GM13976 (cell line): ENCODE results near the gene ANLN.

ENCODE experiments used
- DNase-seq: peaks from one replicate; pipeline ENCODE4 v3.0.0; 2012; ENCODE audit warnings: low spot score
- in situ Hi-C: fragments of 300-500 bp; cut with MboI; formaldehyde crosslinking; loops from one replicate; pipeline ENCODE4 v1.12.0; 2022; ENCODE audit warnings: low sequenced_read_pairs, mixed read lengths, inconsistent platforms; ENCODE audit not compliant: unreplicated experiment
- TF ChIP-seq, protein P1 (sequence below): IDR thresholded peaks from 2 replicates; pipeline ENCODE4 v1.5.1; 2012; ENCODE audit warnings: borderline replicate concordance, mild to moderate bottlenecking; ENCODE audit not compliant: insufficient read depth; ENCODE audit errors: extremely low read depth, missing control alignments, control extremely low read depth

The ANLN gene

DNA sequence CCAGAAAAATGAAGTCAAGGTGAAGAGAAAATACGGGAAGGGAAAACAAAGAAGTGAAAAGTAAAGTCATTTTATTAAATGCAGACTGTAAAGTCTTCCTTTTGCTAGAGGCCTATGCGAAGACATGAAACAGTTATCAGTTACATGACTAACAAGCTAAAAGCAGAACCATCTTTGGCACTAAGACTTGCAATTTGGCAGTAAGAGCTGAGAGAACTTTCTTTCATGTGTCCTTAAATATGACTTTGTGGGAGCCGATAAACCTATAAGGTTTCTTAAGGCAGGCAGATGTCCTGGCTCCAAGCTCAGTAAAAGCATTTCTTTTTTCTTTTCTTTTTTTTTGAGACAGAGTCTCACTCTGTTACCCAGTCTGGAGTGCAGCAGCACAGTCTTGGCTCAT, 10.4 kb downstream of the ANLN start:
- TF ChIP-seq, protein P1, sequence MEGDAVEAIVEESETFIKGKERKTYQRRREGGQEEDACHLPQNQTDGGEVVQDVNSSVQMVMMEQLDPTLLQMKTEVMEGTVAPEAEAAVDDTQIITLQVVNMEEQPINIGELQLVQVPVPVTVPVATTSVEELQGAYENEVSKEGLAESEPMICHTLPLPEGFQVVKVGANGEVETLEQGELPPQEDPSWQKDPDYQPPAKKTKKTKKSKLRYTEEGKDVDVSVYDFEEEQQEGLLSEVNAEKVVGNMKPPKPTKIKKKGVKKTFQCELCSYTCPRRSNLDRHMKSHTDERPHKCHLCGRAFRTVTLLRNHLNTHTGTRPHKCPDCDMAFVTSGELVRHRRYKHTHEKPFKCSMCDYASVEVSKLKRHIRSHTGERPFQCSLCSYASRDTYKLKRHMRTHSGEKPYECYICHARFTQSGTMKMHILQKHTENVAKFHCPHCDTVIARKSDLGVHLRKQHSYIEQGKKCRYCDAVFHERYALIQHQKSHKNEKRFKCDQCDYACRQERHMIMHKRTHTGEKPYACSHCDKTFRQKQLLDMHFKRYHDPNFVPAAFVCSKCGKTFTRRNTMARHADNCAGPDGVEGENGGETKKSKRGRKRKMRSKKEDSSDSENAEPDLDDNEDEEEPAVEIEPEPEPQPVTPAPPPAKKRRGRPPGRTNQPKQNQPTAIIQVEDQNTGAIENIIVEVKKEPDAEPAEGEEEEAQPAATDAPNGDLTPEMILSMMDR = no peak
- no peak for DNase-seq
- in situ Hi-C loops = no loop called here

DNA sequence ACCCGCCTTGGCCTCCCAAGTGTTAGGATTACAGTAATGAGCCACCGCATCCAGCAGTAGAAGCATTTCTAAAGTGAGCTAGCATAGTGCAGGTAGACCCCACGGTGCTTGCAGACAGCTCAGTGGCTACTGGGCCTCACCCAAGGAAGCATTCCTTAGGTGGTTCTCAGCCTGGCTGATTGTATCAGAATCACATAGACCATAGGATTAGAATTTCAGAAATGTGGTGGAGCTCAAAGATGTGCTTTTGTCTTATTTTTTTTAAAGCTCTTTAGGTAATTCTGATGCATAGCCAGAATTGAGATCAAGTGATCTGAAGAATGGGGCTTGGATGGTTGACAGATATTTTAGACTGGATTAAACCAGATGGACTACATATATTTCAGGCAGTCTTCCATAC, 10.9 kb downstream of the ANLN start:
- TF ChIP-seq, protein P1 = no peak
- in situ Hi-C loops = no loop called here
- DNase-seq = no peak

DNA sequence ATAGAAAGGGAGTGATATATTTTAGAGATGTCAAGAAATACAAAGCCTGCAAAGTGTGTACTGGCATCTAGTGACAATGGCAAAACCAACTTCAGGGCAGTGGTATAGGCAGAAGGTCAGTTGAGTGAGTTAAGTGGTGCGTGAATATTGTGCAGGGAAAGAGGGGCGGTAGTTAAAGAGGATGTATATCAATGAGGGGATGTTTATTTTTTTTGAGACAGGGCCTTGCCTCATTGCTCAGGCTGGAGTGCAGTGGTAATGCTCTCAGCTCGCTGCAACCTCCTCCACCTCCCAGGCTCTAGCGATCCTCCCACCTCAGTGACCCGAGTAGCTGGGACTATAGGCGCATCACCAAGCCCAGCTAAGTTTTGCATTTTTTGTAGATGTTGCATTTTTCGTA, 13.8 kb downstream of the ANLN start:
- TF ChIP-seq, protein P1 = no peak
- DNase-seq = no peak
- in situ Hi-C loops = no loop called here

DNA sequence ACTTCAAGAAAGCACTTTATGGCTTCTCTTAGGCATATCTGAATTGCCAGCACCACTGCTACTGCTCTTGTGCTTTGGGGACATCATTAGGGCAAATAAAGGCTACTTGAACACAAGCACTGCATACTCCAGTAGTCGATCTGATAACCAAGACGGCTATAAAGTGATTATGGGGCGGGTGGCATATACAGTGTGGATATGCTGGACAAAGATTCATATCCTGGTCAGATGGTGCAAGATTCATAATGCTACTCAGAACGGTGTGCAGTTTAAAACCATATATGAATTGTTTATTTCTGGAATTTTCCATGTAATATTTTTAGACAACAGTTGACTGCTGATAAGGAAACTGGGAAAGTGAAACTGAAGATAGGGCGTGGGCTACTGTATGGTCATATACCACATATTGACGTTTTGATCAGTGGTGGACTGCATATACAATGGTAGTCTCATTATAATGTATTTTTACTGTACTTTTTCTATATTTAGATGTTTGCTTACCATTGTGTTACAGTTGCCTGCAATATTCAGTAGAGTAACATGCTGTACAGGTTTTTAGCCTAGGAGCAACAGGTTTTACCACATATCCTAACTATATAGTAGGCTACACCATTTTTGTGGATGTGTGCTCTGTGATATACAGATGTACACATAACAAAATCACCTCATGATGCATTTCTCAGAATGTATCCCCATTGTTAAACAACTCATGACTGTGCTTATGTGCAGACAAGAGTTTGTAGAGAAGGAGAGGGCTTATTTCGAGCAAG, 15.2 kb downstream of the ANLN start:
- TF ChIP-seq, protein P1 = no peak
- in situ Hi-C loops = no loop called here
- no peak for DNase-seq

DNA sequence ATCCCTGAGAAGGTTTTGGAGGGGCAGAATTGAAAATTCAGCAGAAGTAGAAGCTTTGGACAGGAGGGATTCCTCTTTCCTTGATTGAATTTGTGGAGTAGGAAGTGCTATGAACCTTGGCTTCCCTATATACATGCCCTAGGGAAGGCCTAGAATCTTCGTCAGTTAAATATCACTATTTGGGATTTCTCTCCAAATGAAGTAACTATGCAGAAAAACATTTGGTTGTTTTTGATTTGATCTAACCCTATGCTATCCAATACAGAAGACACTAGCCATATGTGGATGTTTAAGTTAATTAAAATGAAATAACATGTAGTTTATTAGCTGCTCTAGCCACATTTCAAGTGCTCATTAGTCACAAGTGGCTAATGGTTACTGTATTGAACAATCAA, 15.7 kb downstream of the ANLN start:
- in situ Hi-C loops = no loop called here
- no peak for DNase-seq
- TF ChIP-seq, protein P1 = no peak

DNA sequence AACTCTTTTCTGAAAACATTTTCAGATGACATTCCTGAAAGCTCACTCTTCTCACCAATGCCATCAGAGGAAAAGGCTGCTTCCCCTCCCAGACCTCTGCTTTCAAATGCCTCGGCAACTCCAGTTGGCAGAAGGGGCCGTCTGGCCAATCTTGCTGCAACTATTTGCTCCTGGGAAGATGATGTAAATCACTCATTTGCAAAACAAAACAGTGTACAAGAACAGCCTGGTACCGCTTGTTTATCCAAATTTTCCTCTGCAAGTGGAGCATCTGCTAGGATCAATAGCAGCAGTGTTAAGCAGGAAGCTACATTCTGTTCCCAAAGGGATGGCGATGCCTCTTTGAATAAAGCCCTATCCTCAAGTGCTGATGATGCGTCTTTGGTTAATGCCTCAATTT, 16.5 kb downstream of the ANLN start:
- TF ChIP-seq, protein P1 = no peak
- in situ Hi-C loops = no loop called here
- DNase-seq = no peak
